Measurements from ENCODE around the gene IMP4. TPM values are rescaled to one million over a fixed set of nuclear protein-coding genes. Genes with fewer than 3 reads are reported as not detected.

IMP4 gene
- 46.4 and 48.5 TPM in 2 replicates for total RNA-seq
- long read RNA-seq, transcript IMP4-202 (9 exons, 822 nt): minor isoform, 35 of 189 reads
- long read RNA-seq, transcript IMP4-201 (9 exons, 1,740 nt): major isoform, 121 of 189 reads
- long read RNA-seq, transcript IMP4-208 (8 exons, 2,379 nt): minor isoform, 11 of 189 reads
- long read RNA-seq, partial matches to known transcripts: 7 of 189 reads
- long read RNA-seq, other reads (novel, unspliced or antisense): 9 of 189 reads

DNA sequence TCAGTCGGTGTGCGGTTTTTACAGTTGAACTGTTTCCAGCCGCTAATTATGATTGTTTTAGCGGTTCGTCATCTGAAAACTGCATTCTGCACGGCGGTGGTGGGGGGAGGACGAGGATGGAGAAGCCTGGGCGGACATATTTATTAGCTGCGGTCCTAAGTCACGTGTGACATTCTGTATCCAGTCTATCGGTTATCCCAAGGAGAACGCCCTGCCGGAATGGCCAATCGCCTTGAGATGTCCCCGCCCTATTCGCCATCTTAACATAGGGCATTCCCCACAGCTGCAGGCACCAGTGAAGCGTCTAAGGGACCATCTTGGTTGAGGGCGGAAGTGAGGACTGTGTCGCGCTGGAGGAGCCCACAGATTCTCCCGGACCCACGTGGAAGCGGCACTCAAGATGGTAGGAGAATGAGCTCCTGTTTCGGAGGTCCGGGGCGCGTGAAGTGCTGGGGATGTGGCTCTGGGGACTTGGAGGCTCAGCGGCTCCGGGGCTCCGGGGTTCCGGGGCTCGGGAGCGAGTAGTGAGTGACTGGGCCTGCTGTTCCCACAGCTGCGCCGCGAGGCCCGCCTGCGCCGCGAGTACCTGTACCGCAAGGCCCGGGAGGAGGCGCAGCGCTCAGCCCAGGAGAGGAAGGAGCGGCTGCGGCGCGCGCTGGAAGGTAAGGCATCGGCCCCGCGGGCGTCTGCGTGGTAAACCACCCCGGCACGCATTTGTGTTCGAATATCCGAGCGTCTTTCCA lies at the start of gene IMP4:
TSS of gene IMP4 (plus strand) at position 365 of the 743 bp plus-strand sequence. CDS start at position 401, 36 bp downstream.
- H3K36me3 Mint-ChIP-seq (ENCODE audit: unreplicated experiment): peaks cover 36% of the 10 kb centered on the region
- TF ChIP-seq CTCF (IDR thresholded peaks at IDR 0.05): peak; percentile 43
- H3K4me3 Mint-ChIP-seq (ENCODE audit: unreplicated experiment): peak within 1 kb of the TSS; percentile 100
- H3K27me3 Mint-ChIP-seq (ENCODE audit: unreplicated experiment): no peaks in the 10 kb centered on the region
- H3K27ac Mint-ChIP-seq (ENCODE audit: unreplicated experiment): peak within 1 kb of the TSS; percentile 100
- H3K9me3 Mint-ChIP-seq (ENCODE audit: unreplicated experiment): no peaks in the 10 kb centered on the region
- peak; percentile 98 for DNase-seq (ENCODE audit: extremely low spot score, unreplicated experiment)
- peaks cover 27% of the 10 kb centered on the region for H3K4me1 Mint-ChIP-seq (ENCODE audit: unreplicated experiment)

- no peaks in the 10 kb centered on the region for H3K36me3 Mint-ChIP-seq (ENCODE audit: unreplicated experiment)
- no peak overlapping the region for H3K4me3 Mint-ChIP-seq (ENCODE audit: unreplicated experiment)
- H3K4me1 Mint-ChIP-seq (ENCODE audit: unreplicated experiment): no peaks in the 10 kb centered on the region
- DNase-seq (ENCODE audit: extremely low spot score, unreplicated experiment): no peak
- H3K27ac Mint-ChIP-seq (ENCODE audit: unreplicated experiment): no peak overlapping the region
- H3K27me3 Mint-ChIP-seq (ENCODE audit: unreplicated experiment): peaks cover 16% of the 10 kb centered on the region
- no peaks in the 10 kb centered on the region for H3K9me3 Mint-ChIP-seq (ENCODE audit: unreplicated experiment)
- no peak for TF ChIP-seq CTCF (IDR thresholded peaks at IDR 0.05)
Measured at GRCh38 chr2:130300258-130300969, 42.3 kb upstream of the IMP4 start.

- no peak overlapping the region for H3K27ac Mint-ChIP-seq (ENCODE audit: unreplicated experiment)
- H3K36me3 Mint-ChIP-seq (ENCODE audit: unreplicated experiment): no peaks in the 10 kb centered on the region
- H3K4me3 Mint-ChIP-seq (ENCODE audit: unreplicated experiment): no peak overlapping the region
- no peak for TF ChIP-seq CTCF (IDR thresholded peaks at IDR 0.05)
- H3K9me3 Mint-ChIP-seq (ENCODE audit: unreplicated experiment): no peaks in the 10 kb centered on the region
- no peak for DNase-seq (ENCODE audit: extremely low spot score, unreplicated experiment)
- peaks cover 14% of the 10 kb centered on the region for H3K27me3 Mint-ChIP-seq (ENCODE audit: unreplicated experiment)
- no peaks in the 10 kb centered on the region for H3K4me1 Mint-ChIP-seq (ENCODE audit: unreplicated experiment)
Measured at GRCh38 chr2:130300970-130301348, 41.7 kb upstream of the IMP4 start.

DNA sequence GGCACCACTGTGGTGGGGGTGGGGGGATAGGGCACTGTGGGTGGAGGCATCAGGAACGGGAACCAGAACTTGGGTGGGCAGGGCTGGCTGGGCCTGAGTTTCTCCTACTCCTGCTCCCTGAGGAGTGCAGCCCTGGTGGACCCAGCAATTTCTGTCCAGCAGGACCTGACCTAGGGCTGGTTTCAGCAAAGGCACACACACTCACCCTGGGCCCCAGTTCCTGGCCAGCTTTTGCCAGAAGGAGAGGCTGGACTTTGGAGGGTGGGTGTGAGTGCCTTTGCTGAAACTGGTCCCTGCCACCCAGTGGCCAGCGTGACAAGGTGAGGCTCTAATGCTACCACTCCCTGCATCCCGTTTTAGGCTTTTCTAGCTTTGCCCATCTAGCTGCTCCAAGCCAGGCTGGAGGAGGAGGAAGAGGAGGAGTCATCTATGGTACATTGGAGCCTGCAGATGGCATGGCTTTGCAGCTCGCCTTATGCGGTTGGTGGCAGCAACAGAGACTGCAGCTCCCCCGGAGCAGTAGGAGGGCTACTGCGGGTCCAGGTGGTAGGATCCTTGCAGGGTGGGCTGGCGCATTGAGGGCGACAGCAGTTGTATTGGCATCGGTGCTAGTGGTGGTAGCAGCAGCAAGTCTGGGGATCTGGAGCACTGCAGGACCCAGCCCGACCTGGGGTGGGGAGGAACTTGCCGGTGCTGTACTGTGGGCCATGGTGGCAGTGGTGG lies 40.4 kb upstream of the IMP4 start:
- Mint-ChIP-seq H3K9me3 (ENCODE audit: unreplicated experiment) (no peaks in the 10 kb centered on the region), H3K4me1 (ENCODE audit: unreplicated experiment) (no peaks in the 10 kb centered on the region), H3K27ac (ENCODE audit: unreplicated experiment) (no peak overlapping the region), H3K36me3 (ENCODE audit: unreplicated experiment) (no peaks in the 10 kb centered on the region), H3K27me3 (ENCODE audit: unreplicated experiment) (peaks cover 19% of the 10 kb centered on the region), H3K4me3 (ENCODE audit: unreplicated experiment) (no peak overlapping the region)
- TF ChIP-seq CTCF (IDR thresholded peaks at IDR 0.05): no peak
- DNase-seq (ENCODE audit: extremely low spot score, unreplicated experiment): no peak

Measured in osteocyte (in vitro differentiated cells).